Activated naive CD4-positive, alpha-beta T cell treated with anti-CD3 and anti-CD28 coated beads for 36 hours (primary cell): Measurements from ENCODE around the gene LHFPL2. TPM values are rescaled to one million over a fixed set of nuclear protein-coding genes. Genes with fewer than 3 reads are reported as not detected.
A peak's percentile ranks its signal among the peaks of the same experiment; 100 is the strongest.

Experiments
- CTCF ChIA-PET: fragments of 350-600 bp; sonication (Branson Sonifier 250); formaldehyde crosslinking; loops from one replicate; lab custom pipeline; 2021; ENCODE audit warnings: antibody characterized with exemption; lab: Charles Lee
- DNase-seq: peaks from one replicate; pipeline ENCODE4 v3.0.0-alpha.2; 2020
- H3K27ac Mint-ChIP-seq: one replicate; pipeline ENCODE4 v1.8.0; 2021; ENCODE audit warnings: mild to moderate bottlenecking, mixed read lengths
- H3K27me3 Mint-ChIP-seq: one replicate; pipeline ENCODE4 v1.8.0; 2021; ENCODE audit warnings: low read depth, mixed read lengths
- H3K36me3 Mint-ChIP-seq: one replicate; pipeline ENCODE4 v1.8.0; 2021; ENCODE audit warnings: low read depth, mixed read lengths
- H3K4me1 Mint-ChIP-seq: one replicate; pipeline ENCODE4 v1.8.0; 2021; ENCODE audit warnings: low read depth, mixed read lengths
- H3K4me3 Mint-ChIP-seq: one replicate; pipeline ENCODE4 v1.8.0; 2021; ENCODE audit warnings: mild to moderate bottlenecking, moderate library complexity, mixed read lengths
- H3K9me3 Mint-ChIP-seq: one replicate; pipeline ENCODE4 v1.8.0; 2021; ENCODE audit warnings: mixed read lengths
- intact Hi-C: fragments of 100-400 bp; cut with micrococcal nuclease; formaldehyde crosslinking; loops from one replicate; pipeline ENCODE4 v1.15.1; 2023
- total RNA-seq, 2 experiments: library from RNA; stranded (reverse); gene quantifications; one replicate each; pipeline ENCODE4 v1.2.3, GENCODE V29; 2021

The LHFPL2 gene
- total RNA-seq, 2 experiments from 2014 or later, result not detected

DNA sequence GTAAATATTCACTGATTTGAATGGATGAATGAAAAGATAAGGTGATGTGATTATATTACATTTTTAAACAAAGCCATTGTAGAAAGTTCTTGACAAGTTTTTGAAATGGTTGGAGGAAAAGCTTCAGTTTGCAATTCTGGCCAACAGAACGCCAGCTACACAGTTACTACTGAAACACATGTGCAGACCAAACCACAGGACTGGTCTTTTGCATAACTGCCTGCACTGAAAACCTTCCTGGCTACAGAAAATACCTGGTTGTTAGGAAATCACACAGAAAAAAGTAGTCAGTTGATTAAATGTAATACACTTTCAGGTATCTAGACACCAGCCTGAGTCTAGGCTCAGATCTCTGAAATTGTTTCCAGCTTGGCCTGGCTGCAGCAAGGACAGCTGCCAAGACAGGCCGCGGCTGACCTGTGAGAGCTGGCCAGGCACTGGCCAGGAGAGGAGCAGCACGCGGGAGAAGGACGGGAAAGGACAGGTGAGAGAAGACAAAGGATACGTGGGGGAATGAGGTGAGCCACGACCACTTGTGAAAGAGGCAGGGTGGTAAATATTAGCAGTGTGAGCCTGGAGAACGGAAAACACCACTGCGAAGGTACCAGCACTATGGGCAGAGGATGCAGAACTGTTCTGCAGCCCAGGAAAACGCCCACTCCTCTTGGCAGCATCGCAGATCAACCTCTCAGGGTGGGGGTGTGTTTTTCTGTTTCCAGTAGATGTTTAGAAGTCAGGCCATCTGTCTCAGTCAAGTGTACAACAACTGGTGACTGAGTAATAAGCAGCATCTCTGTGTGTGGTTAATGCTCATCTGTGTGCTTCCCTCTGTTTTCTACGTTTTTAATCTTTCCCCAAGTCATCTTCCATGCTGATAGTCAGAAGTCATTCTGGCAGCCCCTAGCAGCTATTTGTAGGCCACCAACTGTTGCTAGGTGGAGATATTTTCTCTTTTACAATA lies 150.7 kb downstream of the LHFPL2 start:
- Mint-ChIP-seq H3K9me3 (no peaks in the 10 kb centered on the region), H3K36me3 (no peaks in the 10 kb centered on the region), H3K27me3 (peaks cover 47% of the 10 kb centered on the region), H3K27ac (no peak overlapping the region), H3K4me3 (no peak overlapping the region), H3K4me1 (no peaks in the 10 kb centered on the region)
- CTCF ChIA-PET, result no interaction called here
- no peak for DNase-seq
- intact Hi-C loops, result no loop called here

- Mint-ChIP-seq H3K27me3 (peaks cover 36% of the 10 kb centered on the region), H3K4me3 (no peak overlapping the region), H3K4me1 (no peaks in the 10 kb centered on the region), H3K36me3 (no peaks in the 10 kb centered on the region), H3K27ac (no peak overlapping the region), H3K9me3 (no peaks in the 10 kb centered on the region)
- CTCF ChIA-PET, result interaction anchor here (0.8 kb wide), 1 partner anchor 29 kb away, joined by 3 read pairs; no protein-coding TSS in a partner anchor
- no peak for DNase-seq
- intact Hi-C loops, result no loop called here
Observed at GRCh38 chr5:78496373-78496772, 152.2 kb downstream of the LHFPL2 start.

DNA sequence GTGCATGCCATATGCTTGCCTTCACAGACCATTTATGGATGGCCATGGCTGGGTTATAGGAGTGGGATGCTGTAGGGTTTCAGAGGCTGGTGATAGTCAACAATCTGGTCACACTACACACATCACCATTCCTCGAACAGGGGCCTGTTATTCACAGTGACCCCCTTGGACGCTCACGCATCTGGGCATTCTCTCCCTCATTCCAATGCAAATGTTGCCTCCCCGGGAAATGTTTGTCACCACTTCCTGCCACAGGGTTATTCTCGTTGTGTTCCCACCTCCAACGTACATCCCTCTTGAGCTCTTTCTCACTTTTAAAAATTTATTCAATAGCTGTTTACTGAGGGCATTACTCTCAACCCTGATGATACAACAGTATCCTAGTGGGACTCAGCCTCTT lies 152.8 kb downstream of the LHFPL2 start:
- intact Hi-C loops, result no loop called here
- no peaks in the 10 kb centered on the region for H3K9me3 Mint-ChIP-seq
- H3K4me3 Mint-ChIP-seq, result no peak overlapping the region
- H3K4me1 Mint-ChIP-seq, result no peaks in the 10 kb centered on the region
- DNase-seq, result no peak
- H3K36me3 Mint-ChIP-seq, result no peaks in the 10 kb centered on the region
- CTCF ChIA-PET, result interaction anchor here (0.6 to 0.8 kb wide), 2 partner anchors 29 to 1722 kb away, joined by 3 read pairs; no protein-coding TSS in a partner anchor
- H3K27ac Mint-ChIP-seq, result no peak overlapping the region
- peaks cover 33% of the 10 kb centered on the region for H3K27me3 Mint-ChIP-seq

DNA sequence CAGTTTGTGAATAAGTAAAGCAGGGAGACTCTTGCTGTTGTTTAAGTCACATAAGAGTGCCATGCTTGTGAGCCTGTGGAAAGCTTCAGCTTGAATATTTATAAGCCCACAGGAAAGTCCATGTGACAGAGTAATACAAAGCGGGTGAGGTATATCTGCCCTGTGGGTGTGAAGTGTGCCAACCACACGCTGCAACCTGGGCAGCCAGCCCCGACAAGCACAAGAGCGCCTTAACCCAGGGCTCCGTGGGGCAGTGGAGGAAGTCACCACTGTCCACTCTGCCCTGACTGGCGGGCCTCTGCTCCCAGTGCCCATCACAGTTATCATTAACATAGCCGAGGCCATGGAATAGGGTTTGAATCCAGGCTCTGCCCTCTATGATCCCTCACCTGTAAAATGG lies 155.9 kb downstream of the LHFPL2 start:
- CTCF ChIA-PET, result no interaction called here

GRCh38 chr5:78492224-78492623 lies 156.3 kb downstream of the LHFPL2 start:
- no peak overlapping the region for H3K27ac Mint-ChIP-seq
- H3K4me3 Mint-ChIP-seq, result no peak overlapping the region
- no peaks in the 10 kb centered on the region for H3K36me3 Mint-ChIP-seq
- peaks cover 8% of the 10 kb centered on the region for H3K27me3 Mint-ChIP-seq
- peak; percentile 11 for DNase-seq
- no peaks in the 10 kb centered on the region for H3K4me1 Mint-ChIP-seq
- CTCF ChIA-PET, result interaction anchor here (1.2 kb wide), 1 partner anchor 11 kb away, joined by 3 read pairs; no protein-coding TSS in a partner anchor
- H3K9me3 Mint-ChIP-seq, result no peaks in the 10 kb centered on the region
- intact Hi-C loops, result loop anchor here (2.0 to 5.0 kb wide), 2 partner anchors 130 to 171 kb away; partner anchors contain the start of gene SCAMP1

More for the DNA sequence above, 155.9 kb downstream of the LHFPL2 start:
- intact Hi-C loops, result loop anchor here (2.0 to 5.0 kb wide), 2 partner anchors 130 to 172 kb away; partner anchors contain the start of gene SCAMP1
- DNase-seq, result no peak
- Mint-ChIP-seq H3K4me1 (no peaks in the 10 kb centered on the region), H3K4me3 (no peak overlapping the region), H3K36me3 (no peaks in the 10 kb centered on the region), H3K27ac (no peak overlapping the region), H3K9me3 (no peaks in the 10 kb centered on the region), H3K27me3 (peaks cover 8% of the 10 kb centered on the region)

- CTCF ChIA-PET, result interaction anchor here (0.7 to 1.2 kb wide), 2 partner anchors 12 to 169 kb away, joined by 3 read pairs; no protein-coding TSS in a partner anchor
- H3K36me3 Mint-ChIP-seq, result no peaks in the 10 kb centered on the region
- intact Hi-C loops, result loop anchor here (5.0 kb wide), 1 partner anchor 129 kb away; the partner anchor contains the start of gene SCAMP1
- no peak for DNase-seq
- H3K27me3 Mint-ChIP-seq, result no peaks in the 10 kb centered on the region
- no peak overlapping the region for H3K4me3 Mint-ChIP-seq
- H3K27ac Mint-ChIP-seq, result no peak overlapping the region
- no peaks in the 10 kb centered on the region for H3K9me3 Mint-ChIP-seq
- H3K4me1 Mint-ChIP-seq, result no peaks in the 10 kb centered on the region
Observed at GRCh38 chr5:78490709-78491485, 157.7 kb downstream of the LHFPL2 start.

GRCh38 chr5:78487846-78488245 lies 160.7 kb downstream of the LHFPL2 start:
- Mint-ChIP-seq H3K4me1 (peaks cover 10% of the 10 kb centered on the region), H3K36me3 (peaks cover 1% of the 10 kb centered on the region), H3K9me3 (no peaks in the 10 kb centered on the region), H3K27ac (no peak overlapping the region), H3K4me3 (no peak overlapping the region), H3K27me3 (no peaks in the 10 kb centered on the region)
- intact Hi-C loops, result no loop called here
- CTCF ChIA-PET, result no interaction called here
- no peak for DNase-seq

DNA sequence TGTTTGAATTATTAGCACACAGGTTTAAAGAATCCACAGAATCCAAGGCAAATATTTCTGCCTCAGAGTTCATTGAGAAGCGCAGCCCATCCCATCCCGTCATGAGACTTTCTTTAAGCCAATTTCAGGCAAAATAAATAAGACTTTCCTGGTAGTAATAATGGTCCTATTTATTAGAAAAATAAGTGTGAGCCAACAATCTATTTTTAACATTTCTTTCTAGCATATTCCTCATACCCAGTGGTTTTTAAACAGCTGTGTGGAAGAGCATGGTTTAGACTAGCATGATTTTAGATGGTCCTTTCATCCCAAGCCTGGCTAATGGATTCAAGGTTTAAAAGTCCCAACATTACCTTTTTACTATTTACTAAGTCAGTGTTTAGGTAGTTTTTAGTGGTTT lies 162.4 kb downstream of the LHFPL2 start:
- Mint-ChIP-seq H3K4me1 (peaks cover 12% of the 10 kb centered on the region), H3K9me3 (no peaks in the 10 kb centered on the region), H3K27me3 (no peaks in the 10 kb centered on the region), H3K36me3 (peaks cover 1% of the 10 kb centered on the region), H3K4me3 (no peak overlapping the region), H3K27ac (no peak overlapping the region)
- intact Hi-C loops, result no loop called here
- CTCF ChIA-PET, result no interaction called here
- no peak for DNase-seq

DNA sequence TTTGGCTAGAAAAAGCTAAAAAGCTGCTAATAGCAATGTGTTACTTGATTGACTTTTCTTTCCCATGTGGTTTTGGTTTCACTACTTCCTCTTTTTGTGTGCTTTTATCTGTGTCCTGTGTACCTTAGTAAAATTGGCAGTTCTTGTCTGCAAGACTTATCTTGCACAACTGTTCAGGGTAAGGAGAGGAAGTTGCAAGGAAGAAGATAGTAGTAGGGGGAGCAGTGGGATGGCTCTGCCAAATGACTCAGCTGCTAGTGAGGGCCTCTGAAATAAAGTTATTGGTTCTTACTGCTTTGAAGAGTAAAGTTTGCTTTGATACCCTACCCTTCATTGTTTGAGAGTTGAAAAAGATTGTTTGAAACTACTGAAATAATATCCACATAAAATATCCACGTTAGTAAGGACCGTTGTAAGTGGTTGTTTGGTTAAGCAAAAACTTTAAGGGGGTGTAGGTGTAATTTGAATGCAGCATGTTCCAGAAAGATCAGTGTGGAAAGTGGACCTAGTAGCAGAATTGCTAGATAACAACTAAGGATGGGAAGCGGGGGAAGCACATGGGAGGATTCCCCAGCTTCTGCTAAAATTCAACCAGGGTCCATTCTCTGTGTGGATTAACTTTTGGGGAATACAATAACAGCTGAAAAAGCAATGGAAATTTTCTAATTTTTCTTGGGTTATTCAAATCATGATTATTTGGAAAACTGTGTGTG lies 164.6 kb downstream of the LHFPL2 start:
- H3K4me3 Mint-ChIP-seq, result no peak overlapping the region
- no peak for DNase-seq
- CTCF ChIA-PET, result interaction anchor here (0.8 kb wide), 1 partner anchor 16 kb away, joined by 4 read pairs; no protein-coding TSS in a partner anchor
- H3K4me1 Mint-ChIP-seq, result peaks cover 12% of the 10 kb centered on the region
- intact Hi-C loops, result no loop called here
- no peaks in the 10 kb centered on the region for H3K9me3 Mint-ChIP-seq
- H3K36me3 Mint-ChIP-seq, result peaks cover 1% of the 10 kb centered on the region
- no peaks in the 10 kb centered on the region for H3K27me3 Mint-ChIP-seq
- peak overlapping the region; percentile 3 for H3K27ac Mint-ChIP-seq

- Mint-ChIP-seq H3K4me3 (no peak overlapping the region), H3K27ac (no peak overlapping the region), H3K4me1 (peaks cover 12% of the 10 kb centered on the region), H3K27me3 (no peaks in the 10 kb centered on the region), H3K36me3 (peaks cover 1% of the 10 kb centered on the region), H3K9me3 (no peaks in the 10 kb centered on the region)
- DNase-seq, result no peak
- intact Hi-C loops, result no loop called here
- CTCF ChIA-PET, result interaction anchor here (0.6 to 0.8 kb wide), 2 partner anchors 13 to 15 kb away, joined by 3 to 4 read pairs; no protein-coding TSS in a partner anchor
Observed at GRCh38 chr5:78482948-78483347, 165.6 kb downstream of the LHFPL2 start.

- H3K9me3 Mint-ChIP-seq, result no peaks in the 10 kb centered on the region
- no peaks in the 10 kb centered on the region for H3K4me1 Mint-ChIP-seq
- no peaks in the 10 kb centered on the region for H3K27me3 Mint-ChIP-seq
- no peak overlapping the region for H3K27ac Mint-ChIP-seq
- DNase-seq, result no peak
- intact Hi-C loops, result no loop called here
- CTCF ChIA-PET, result no interaction called here
- H3K36me3 Mint-ChIP-seq, result peaks cover 2% of the 10 kb centered on the region
- H3K4me3 Mint-ChIP-seq, result no peak overlapping the region
Observed at GRCh38 chr5:78476795-78477194, 171.8 kb downstream of the LHFPL2 start.
